Endometrial microvascular endothelial cells (primary cell): ENCODE measurements around the gene FNDC11. TPM values are rescaled to one million over a fixed set of nuclear protein-coding genes. Genes with fewer than 3 reads are reported as not detected.
"Not testable (repeated sequence)": the region's sequence is repeated elsewhere in the genome, so short reads cannot be mapped to it uniquely, and the experiment has no call there.

Experiments
- in situ Hi-C: cut with HindIII; loops from 2 replicates; pipeline ENCODE4 v1.10.0; 2017; ENCODE audit warnings: low sequenced_read_pairs, low pct_unique_long_range_greater_than_20kb; ENCODE audit errors: inconsistent ontology term
- total RNA-seq: library from RNA; depleted of rRNA; stranded (reverse); fragments of >200 nt; gene quantifications from one replicate; pipeline ENCODE4 v1.2.3, GENCODE V29; 2015; ENCODE audit errors: inconsistent ontology term

The FNDC11 gene
- total RNA-seq, 1 donor from 2014 or later, result 0.37 TPM

DNA sequence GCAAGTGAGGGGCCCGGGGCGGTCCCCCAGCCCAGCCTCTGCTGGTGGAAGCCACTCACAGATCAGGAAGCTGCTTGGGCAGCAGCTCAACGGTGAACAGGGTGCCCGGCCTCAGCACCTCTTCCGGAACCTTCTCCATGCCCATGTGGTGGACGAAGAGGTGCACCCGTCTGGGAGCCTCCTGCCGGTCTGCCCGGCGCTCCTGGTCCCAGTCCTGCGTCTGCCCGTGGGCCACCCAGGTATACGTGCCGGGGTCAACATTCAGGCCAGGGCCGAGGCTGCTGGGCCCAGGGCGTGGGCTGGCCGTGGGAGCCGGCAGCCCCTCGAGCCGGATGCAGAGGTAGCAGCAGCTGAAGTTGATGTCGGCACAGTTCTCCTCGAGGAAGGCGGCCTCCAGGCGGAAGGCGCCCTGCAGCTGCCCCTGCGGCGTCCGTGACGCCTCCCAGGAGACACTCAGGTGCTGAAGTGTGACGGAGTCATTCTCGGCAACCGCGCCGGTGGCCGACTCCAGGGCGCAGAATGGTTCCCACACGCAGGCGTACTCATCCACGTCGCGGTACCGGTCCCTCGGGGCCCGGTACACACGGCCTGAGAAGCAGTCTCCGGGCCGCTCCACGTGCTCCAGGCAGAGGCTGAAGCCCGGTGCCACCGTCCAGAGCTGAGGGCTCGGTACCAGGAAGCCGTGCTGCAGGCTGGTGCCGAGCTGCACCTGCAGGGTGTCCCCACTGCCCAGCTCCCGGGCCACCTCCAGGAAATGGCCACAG lies 8.7 kb downstream of the FNDC11 start:
- in situ Hi-C loops, result no loop called here

- in situ Hi-C loops, result no loop called here
These were observed 9.4 kb downstream of the FNDC11 start for GRCh38 chr20:63563225-63563935.

- in situ Hi-C loops, result no loop called here
These were observed 10.3 kb downstream of the FNDC11 start for GRCh38 chr20:63564036-63564810.

DNA sequence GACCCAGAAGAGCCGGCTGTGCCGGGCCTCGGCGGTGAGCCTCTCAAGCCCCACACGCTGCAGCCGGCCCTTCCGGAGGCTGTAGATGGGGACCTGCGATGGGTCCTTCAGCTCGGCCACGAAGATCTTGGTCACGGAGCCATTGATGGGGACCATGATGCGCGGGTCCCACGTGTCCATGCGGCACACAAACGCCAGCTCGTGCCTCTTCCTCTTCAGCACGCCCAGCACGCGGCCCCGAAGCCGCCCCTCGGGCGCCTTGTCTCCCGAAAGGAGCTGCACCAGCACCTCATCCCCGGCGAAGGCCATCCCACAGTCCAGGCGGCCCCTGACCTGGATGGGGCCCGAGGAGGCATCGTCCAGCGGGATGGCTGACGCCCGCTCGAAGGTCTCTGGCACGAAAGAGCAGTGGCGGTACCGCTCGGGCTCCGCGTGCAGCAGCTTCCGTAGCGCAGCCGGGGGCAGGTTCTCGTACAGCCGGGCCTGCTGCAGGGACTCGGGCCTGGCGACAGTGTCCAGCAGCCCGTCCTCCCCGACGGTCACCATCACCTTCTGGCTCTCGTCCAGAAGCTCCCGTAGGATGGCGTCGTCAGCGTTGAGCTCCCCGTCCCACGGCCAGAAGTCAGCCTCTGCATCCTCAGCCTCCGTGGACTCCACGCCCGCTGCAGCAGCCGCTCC lies 11.2 kb downstream of the FNDC11 start:
- in situ Hi-C loops, result no loop called here

- in situ Hi-C loops, result no loop called here
These were observed 11.9 kb downstream of the FNDC11 start for GRCh38 chr20:63565699-63566335.

DNA sequence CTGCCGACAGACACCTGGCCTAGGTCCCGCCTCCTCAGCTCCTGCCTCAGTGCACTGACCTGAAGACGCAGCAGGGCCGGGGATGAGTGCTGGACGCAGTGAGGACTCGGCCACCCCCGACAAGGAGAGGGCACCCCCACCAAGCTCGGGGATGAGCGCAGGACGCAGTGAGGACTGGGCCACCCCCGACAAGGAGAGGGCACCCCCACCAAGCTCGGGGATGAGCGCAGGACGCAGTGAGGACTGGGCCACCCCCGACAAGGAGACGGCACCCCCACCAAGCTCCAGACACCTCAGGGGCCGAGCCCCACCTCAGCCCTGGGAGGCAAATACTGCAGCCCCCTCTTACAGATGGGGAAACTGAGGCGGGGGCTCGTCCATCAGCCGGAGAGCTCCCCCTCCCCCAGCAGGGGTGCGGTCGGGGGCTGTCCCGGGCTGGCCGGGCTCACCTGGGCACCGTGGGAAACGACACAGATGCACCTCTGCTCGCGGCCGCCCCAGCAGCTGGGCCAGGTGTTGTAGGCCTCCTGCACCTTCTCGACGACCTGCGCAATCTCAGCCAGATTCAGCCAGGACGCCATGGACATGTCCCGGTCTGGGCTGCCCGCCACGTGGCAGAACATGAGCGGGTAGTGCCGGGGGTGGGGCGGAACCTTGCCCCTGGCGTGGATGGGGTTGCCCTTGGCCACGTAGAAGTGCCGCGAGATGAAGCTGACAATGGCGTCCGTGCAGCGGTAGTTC lies 12.6 kb downstream of the FNDC11 start:
- in situ Hi-C loops, result no loop called here

GRCh38 chr20:63567136-63567385 lies 13.1 kb downstream of the FNDC11 start:
- in situ Hi-C loops, result no loop called here

DNA sequence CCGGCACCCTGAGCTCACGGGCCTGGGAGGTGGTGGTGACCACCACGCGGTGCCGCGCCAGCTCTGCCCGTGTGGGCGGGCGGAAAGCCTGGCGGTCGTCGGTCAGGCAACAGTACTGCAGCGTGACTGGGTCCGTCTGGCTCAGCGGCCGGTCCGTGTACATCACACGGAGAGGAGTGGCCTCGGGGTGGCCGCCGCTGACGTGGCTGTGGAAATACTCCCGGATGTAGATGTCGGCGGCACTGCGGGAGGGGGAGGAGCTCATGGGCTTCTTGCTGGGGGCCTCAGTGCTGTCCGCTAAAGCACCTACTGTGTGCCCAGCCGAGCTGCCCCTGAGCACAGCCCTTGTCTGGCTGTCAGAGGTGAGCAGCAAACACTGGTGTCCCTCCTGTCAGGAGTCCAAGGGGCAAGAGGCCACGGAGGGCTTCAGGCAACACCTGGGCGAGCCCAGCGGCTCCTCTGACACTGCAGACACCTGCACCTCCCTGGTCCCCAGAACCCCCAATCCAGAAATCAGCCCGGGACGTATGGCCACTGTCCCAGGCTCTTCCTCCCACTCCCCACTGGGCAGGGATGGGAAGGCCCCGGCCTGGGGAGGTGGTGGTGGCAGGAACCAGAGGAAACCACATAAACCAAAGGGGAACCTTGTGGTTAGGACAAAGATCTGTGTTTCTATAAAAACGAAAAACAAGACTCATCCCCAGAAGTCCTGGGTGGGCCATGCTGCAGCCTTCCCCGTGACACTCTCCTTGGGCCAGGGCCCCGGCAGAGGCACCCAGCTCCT lies 13.6 kb downstream of the FNDC11 start:
- in situ Hi-C loops, result no loop called here

DNA sequence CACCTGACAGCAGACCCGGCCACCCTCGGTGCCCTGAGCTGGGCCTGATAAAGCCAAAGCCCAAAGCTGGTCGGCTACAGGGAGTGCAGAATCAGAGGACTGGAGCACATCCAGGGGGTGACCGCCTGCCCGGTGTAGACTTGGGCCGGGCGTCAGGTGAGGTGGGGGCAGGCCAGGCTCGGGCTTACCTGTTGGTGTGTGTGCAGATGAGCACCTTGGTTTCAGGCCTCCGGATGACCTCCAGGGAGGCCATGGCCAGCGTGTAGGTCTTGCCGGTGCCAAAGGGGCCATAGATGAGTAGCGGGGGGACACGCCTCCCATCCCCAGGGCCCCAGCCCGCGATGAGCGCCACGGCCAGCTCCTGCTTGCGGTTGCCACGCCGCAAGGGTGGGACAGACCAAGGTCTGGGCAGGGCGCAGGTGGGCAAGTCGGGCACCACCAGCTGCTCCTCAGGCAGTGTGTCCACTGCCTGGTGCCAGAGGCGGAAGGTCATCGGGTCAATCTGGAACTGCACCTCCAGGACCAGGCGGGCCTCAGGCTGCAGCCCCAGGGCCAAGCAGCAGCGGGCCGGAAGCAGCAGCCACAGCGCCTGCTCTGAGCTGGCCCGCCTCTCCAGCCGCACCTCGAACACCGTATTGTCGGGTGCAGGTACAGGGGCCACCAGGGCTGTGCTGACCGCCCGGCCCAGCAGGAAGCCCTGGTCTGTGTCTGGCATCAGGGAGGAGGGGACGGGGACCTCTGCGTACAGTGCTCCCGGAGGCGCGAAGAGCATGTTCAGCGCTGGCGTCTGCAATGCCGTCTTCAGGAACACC lies 14.4 kb downstream of the FNDC11 start:
- in situ Hi-C loops, result no loop called here

DNA sequence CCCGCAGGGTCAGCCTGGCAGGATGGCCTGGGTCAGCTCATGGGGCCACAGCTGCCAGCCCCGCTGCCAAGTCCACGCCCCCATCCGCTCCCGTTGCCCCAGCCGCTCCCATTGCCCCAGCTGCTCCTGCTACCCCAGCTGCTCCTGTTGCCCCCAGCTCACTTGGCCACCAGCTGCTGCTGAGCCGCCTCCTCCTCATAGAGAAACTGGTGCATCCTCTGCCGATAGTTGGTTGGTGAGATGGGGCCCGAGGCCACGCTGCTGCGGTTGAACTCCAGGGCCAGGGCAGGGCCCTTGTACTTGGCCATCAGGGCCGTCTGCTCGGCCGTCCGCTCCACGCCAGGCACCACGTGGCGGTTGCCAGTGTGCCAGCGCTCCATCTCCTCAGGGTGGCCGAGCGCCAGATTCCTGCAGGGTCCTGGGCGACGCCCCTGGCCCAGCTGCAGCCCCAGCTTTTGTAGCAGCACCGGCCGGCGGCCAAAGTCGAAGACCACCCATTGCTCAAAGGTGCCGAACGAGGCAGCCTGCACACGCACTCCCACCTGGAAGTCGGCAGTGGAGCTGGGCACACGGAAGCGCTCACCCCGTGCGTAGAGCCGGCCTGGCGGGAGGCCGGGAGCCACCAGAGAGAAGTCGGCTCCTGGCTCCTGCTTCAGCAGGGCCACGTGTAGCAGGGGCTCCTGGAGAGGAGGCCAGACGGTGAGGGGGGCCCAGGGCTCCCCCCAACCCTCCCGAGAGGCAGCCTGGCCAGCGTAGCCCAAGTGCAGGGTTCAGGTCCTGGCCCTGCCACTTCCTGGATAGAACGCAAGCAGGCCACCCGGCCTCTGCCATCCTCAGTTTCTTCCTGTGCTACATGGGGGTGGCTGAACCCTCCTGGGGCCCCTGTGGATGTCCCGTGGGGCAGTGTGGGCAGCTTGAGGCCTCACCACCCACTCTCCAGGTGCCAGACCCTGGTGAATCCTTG lies 15.3 kb downstream of the FNDC11 start:
- in situ Hi-C loops, result no loop called here

DNA sequence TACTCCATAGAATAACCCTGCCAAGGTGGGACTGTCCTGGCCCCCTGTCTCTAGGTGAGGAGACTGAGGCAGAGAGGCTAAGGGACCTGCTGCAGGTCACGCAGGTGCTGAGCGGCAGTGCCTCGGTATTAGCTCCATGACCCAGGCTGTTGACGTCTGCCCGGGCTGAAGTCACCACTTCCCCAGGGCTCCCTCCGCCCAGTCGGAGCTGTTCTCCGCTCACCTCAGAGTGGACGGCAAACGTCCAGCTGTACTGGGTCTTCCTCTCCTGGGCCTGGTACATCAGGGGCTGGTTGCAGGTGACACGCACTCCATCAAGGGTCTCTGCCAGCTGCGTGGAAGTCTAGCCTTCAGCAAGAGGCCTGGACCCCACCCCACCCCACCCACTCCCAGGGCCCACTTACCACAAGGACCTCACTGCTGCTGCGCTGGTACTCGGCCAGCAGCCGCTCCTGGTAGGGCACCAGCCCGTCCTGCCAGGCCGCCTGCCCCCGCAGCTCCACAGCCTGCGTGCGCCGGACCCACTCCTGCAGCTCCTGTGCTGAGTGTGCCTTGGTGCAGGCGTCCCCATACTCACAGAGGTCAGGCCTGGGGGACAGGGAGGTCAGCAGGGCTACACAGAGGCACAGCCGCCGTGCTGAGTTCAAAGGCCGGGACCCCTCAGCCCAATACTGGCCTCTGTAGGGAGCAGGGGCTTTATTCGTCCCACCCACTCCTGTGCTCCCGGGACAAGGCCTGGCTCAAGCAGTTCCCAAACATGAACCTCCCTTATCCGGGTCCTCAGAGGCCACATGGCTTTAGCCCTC lies 16.5 kb downstream of the FNDC11 start:
- in situ Hi-C loops, result no loop called here

DNA sequence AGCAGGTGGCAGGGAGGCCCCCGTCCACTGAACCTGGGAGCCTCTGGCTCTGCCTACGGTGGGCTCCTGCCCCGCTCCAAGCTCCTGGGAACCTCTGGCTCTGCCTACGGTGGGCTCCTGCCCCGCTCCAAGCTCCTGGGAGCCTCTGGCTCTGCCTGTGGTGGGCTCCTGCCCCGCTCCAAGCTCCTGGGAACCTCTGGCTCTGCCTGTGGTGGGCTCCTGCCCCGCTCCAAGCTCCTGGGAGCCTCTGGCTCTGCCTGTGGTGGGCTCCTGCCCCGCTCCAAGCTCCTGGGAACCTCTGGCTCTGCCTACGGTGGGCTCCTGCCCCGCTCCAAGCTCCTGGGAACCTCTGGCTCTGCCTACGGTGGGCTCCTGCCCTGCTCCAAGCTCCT lies 17.1 kb downstream of the FNDC11 start:
- in situ Hi-C loops, result not testable (repeated sequence)

- in situ Hi-C loops, result no loop called here
These were observed 18.3 kb downstream of the FNDC11 start for GRCh38 chr20:63572071-63572787.

DNA sequence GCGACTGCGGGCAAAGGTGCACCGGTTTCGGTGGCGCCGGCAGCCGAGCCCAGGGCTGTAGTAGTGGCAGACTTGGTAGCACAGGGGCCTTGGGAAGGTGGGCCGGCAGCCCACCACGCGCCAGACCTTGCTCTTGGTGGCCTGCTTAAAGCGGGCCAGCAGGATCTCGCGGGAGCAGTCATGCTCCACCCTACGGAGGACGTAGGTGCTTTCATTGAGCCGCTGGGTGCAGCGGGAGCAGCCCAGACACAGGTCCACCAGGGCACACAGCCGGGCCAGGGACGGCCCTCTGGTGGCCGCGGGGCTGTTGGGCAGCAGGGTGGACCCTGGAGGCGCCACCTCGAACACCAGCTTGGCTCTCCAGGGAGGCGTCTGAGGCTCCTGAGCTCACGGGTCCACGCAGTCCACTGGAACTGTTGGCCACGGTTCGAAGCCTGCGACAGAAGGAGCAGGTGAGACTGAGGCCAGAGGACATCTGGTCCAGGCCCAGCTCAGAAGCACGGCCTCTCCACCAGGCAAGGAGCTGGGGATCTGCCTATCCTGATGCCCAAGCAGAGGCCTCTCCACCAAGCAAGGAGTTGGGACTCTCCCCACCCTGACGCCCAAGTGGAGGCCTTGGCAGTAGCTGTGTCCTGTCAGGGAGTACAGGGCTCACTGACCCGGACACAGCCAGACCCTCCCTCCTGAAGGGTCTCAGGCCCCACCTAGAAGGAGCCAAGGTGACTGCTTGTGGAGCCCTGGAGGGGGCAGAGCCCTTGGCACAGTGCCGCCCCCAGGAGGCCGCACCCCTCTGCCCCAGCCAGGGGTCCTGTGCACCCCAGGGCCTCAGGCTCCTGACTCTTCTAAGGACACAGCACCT lies 19.1 kb downstream of the FNDC11 start:
- in situ Hi-C loops, result no loop called here
